HUDEP-2 (cell line): Measurements from ENCODE around the gene ETNK1.
"Not testable (repeated sequence)": the region's sequence is repeated elsewhere in the genome, so short reads cannot be mapped to it uniquely, and the experiment has no call there.

Experiments used
- DNase-seq, 76 experiments: peaks; one replicate each; lab custom pipeline; 2025; ENCODE audit not compliant: unreplicated experiment in 76 of 76; lab: John Stamatoyannopoulos, UW

ETNK1 gene

GRCh38 chr12:22684140-22685118 lies 59.5 kb downstream of the ETNK1 start:
- peak in 9 of 76 experiments; percentile 2 to 30 (median 8) for DNase-seq

GRCh38 chr12:22686193-22686592 lies 61.2 kb downstream of the ETNK1 start:
- DNase-seq = no peak

- DNase-seq = no peak
These were observed 62.5 kb downstream of the ETNK1 start for GRCh38 chr12:22687361-22688076.

GRCh38 chr12:22689876-22690275 lies 64.9 kb downstream of the ETNK1 start:
- DNase-seq = no peak

GRCh38 chr12:22691319-22691718 lies 66.3 kb downstream of the ETNK1 start:
- DNase-seq = no peak

GRCh38 chr12:22692467-22692866 lies 67.5 kb downstream of the ETNK1 start:
- DNase-seq = not testable (repeated sequence)

GRCh38 chr12:22692964-22693555 lies 68.1 kb downstream of the ETNK1 start:
- DNase-seq = no peak

GRCh38 chr12:22698576-22698975 lies 73.6 kb downstream of the ETNK1 start:
- no peak for DNase-seq

GRCh38 chr12:22699705-22700104 lies 74.7 kb downstream of the ETNK1 start:
- not testable (repeated sequence) for DNase-seq

GRCh38 chr12:22700106-22700505 lies 75.1 kb downstream of the ETNK1 start:
- DNase-seq = no peak

- DNase-seq = not testable (repeated sequence)
These were observed 76.3 kb downstream of the ETNK1 start for GRCh38 chr12:22701216-22701809.

GRCh38 chr12:22702690-22703089 lies 77.7 kb downstream of the ETNK1 start:
- DNase-seq = no peak

- peak in 2 of 76 experiments; percentile 4 to 8 for DNase-seq
These were observed 84.3 kb downstream of the ETNK1 start for GRCh38 chr12:22709292-22709691.

- DNase-seq = no peak
These were observed 87.1 kb downstream of the ETNK1 start for GRCh38 chr12:22712083-22712482.

GRCh38 chr12:22715254-22715653 lies 90.3 kb downstream of the ETNK1 start:
- no peak for DNase-seq

- no peak for DNase-seq
These were observed 94.8 kb downstream of the ETNK1 start for GRCh38 chr12:22719745-22720144.

GRCh38 chr12:22722081-22722480 lies 97.1 kb downstream of the ETNK1 start:
- DNase-seq = no peak

- no peak for DNase-seq
These were observed 97.8 kb downstream of the ETNK1 start for GRCh38 chr12:22722779-22723178.

GRCh38 chr12:22728987-22729386 lies 104.0 kb downstream of the ETNK1 start:
- DNase-seq = no peak

GRCh38 chr12:22729431-22729956 lies 104.5 kb downstream of the ETNK1 start:
- DNase-seq = no peak
